M059J (cell line): ENCODE measurements around the gene FGF22. TPM values are rescaled to one million over a fixed set of nuclear protein-coding genes. Genes with fewer than 3 reads are reported as not detected.
"Not testable (repeated sequence)": the region's sequence is repeated elsewhere in the genome, so short reads cannot be mapped to it uniquely, and the experiment has no call there.

ENCODE experiments used
- DNase-seq: peaks from one replicate; pipeline ENCODE4 v3.0.0-alpha.2; 2012; ENCODE audit warnings: low read depth
- total RNA-seq: library from RNA; depleted of rRNA; stranded (reverse); fragments of >200 nt; shearing (Covaris generic); gene quantifications from 2 replicates; pipeline ENCODE4 v1.2.3, GENCODE V29; 2014

Gene FGF22
- total RNA-seq, 1 experiment from 2014 or later: not detected

DNA sequence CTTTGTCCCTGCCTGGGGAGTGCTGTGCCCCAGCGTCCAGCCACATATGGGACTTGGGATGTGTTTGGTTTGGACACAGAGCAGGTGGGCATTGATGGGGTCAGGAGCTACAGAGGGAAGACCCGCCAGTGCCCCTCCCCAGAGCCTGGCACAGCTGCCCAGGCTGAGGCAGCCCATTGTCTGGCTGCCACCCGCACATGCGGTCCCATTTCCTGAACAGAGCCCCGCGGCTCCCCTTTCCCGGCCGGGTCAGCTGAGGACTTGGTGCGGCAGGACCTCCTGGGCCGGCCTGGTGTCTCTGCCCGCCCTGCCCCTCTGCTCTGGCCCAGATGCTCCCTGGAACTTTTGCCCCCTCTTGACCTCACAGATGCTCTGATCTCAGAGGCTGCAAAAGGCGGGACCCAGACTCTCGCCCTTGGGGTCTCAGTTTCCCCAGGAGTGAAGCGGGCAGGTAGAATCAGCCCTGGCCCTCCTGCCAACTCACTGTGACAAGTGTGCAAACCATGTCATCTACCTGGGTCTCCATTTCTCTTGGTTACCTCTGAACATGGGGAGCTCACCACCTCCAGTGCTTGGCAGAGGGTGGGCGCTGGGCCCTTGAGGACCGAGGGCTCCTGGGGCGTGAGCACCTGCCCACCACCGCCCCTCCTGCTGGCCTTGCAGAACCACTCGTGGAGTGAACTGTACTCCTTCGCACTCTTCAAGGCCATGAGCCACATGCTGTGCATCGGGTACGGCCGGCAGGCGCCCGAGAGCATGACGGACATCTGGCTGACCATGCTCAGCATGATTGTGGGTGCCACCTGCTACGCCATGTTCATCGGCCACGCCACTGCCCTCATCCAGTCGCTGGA lies 32.2 kb upstream of the FGF22 start:
- no peak for DNase-seq

DNA sequence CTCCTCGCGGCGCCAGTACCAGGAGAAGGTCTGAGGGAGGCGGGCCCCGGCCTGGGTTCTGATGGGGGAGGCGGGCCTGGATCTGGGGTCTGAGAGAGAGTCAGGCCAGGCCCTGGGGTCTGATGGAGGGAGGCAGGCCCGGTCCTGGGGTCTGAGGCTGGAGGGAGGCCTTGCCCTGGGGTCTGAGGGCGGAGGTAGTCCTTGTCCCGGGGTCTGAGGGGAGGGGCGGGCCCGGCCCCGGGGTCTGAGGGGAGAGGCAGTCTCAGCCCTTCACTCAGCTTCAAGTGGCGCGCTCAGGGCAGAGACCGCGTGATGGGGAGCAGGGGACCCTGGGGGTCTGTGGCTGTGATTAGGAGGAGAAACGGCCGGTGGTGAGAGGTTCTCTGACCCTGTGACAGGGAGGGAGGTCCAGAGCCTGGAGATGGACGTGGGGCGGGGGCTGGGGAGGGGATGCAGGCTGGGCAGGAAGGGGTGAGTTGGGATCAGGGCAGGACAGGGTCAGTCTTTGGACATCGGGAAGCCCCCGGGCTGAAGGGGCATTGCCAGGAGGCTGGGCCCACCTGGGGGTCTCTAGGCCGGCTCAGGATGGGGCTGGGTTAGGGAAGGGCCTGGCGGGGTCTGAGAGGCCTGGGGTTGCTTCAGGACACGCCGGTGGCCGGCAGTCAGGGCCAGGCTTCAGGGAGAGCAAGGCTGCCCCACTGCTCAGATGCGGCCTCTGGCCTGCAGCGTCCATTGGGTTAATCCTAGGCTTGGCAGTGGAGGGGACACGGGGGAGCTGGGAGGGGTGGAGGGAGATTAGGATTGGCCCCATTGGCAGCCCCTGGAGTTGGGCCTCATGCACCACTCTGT lies 31.3 kb upstream of the FGF22 start:
- DNase-seq: no peak

DNA sequence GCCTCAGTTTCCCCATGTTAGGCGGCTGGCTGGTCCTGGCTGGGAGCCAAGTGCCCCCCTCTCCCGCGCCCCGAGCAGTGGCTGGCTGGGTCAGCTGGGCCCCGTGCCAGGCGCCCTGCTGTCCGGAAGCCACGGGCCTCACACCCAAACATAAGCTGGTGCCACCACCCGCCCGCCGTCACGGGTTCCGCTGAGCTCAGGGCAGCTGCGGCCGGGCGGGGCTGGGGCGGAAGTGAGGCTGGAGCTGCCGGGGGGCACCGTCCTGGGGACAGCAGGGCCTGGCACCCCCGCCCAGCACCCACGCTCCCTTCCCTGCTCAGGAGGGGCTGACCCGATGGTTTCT lies 30.7 kb upstream of the FGF22 start:
- peak; percentile 55 for DNase-seq

DNA sequence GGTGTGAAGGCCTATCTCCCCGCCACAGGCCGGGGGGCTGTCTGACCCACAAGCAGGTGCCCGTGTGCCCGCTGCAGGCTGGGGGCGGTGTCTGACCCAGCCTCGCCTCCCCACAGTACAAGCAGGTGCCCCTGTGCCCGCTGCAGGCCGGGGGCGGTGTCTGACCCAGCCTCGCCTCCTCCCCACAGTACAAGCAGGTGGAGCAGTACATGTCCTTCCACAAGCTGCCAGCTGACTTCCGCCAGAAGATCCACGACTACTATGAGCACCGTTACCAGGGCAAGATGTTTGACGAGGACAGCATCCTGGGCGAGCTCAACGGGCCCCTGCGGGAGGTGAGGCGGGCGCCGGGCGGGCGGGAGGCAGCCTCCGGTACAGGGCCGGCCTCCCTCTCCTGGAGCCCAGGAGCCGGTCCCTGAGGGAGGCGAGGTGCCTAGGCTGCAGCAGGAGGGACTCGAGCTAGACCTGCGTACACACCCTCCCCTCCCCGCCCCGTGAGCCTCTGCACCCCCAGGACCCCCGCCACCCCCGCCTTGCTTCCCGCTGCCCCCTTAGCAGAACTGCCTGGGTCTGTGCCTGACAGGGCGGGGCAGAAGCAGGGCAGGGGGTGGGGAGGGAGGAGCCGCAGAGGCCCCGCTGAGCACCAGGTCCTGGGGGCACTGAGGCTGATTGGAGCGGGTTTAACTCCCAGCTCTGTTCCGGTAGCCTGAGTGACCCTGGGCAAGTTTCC lies 29.4 kb upstream of the FGF22 start:
- DNase-seq: peak; percentile 31

DNA sequence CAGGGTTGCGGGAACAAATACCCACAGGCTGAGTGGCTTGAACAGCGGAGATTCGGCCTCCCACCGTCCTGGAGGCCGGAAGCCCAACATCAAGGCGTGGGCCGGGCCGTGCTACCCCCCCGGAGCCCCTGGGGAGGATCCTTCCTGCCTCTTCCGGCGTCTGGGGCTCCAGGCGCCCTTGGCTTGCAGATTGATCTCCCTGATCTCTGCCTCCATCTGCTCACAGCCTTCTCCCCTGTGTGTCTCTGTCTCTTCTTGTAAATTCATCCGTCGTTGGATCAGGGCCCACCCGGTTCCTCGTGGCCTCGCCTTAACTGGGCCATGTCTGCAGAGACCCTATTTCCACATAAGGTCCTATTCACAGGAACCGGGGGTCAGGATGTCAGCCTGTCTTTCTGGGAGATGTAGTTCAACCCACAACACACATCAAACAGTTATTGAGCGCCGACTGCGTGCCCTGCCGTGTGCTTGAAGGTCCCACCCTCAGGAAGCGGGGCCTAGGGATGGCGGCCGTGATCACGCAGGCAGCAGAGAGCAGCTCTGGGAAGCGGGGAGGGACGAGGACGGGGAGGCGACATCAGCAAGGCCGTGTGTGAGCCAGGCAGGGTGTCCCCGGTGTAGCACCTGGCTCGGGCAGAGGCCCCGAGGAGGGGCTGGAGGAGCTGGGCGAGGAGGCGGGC lies 28.7 kb upstream of the FGF22 start:
- DNase-seq: peak; percentile 93

DNA sequence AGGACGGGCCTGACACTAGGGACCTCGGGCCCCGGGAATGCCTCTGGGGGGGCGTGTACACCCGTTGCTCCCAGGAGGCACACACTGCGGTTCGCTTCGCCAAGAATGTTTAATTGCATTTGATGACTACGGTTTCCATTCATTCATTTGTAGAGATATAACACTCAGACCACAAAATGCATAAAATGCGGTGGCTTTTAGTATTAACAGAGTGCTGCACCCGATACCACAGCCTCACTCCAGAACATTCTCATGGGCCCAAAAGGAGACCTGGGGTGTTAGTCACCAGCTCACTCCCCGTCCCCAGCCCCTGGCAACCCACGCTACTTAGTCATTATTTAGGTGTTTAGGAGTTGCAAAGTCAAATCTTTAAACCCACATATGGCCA lies 28.2 kb upstream of the FGF22 start:
- DNase-seq: peak; percentile 100

DNA sequence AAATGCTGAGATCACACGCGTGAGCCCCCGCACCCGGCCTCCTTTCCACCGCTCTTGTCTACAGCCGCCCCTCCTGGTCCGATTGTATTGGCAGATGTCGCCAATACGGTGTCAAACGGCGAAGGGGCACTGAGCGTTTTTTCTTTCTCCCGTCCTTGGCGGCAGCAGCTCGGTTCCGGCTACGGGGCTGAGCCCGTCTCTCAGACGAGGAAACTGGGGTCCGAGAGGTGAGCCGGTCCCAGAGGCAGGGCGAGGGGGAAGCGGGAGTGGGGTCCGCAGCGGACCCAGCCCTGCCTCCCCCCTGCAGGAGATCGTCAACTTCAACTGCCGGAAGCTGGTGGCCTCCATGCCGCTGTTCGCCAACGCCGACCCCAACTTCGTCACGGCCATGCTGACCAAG lies 26.7 kb upstream of the FGF22 start:
- DNase-seq: no peak

DNA sequence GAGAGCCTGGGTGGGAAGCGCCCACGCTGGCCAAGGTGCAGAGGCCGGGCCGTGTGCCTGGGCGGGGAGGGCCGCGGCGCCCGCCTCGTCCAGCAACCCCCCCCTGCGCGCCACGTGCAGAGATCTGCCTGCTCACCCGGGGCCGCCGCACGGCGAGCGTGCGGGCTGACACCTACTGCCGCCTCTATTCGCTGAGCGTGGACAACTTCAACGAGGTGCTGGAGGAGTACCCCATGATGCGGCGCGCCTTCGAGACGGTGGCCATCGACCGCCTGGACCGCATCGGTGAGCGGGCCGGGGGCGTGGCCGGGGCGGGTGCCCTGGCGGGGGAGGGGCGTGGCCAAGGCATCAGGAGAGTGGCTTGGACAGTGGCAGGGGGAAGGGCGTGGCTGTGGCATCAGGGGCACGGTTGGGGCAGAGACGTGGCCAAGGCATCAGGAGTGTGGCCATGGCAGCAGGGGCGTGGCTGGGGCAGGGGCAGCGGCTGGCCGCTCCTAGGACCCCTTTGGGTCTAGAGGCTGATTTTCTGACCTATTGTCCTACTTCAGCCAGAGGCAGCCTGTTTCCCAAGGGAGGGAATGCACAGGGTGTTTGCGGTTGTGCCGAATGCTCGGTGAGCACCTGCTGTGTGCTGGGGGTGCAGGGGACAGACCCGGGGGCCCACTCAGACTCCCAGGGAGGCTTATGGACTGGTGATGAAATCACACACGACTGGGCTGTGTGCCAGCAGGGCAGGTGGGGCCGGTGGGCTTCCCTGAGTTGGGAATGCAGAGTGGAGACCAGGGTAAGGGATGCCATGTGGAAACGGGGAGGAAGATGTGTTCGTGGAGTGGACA lies 25.7 kb upstream of the FGF22 start:
- no peak for DNase-seq

DNA sequence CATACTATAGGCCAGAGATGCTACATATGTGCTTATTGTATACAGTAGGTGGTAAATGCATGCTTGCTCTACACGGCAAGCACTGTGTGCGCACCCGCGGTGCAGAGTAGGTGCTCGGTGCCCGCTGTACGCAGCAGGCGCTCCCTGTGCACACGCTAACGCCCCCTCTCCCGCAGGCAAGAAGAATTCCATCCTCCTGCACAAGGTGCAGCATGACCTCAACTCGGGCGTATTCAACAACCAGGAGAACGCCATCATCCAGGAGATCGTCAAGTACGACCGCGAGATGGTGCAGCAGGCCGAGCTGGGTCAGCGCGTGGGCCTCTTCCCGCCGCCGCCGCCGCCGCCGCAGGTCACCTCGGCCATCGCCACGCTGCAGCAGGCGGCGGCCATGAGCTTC lies 24.1 kb upstream of the FGF22 start:
- no peak for DNase-seq

DNA sequence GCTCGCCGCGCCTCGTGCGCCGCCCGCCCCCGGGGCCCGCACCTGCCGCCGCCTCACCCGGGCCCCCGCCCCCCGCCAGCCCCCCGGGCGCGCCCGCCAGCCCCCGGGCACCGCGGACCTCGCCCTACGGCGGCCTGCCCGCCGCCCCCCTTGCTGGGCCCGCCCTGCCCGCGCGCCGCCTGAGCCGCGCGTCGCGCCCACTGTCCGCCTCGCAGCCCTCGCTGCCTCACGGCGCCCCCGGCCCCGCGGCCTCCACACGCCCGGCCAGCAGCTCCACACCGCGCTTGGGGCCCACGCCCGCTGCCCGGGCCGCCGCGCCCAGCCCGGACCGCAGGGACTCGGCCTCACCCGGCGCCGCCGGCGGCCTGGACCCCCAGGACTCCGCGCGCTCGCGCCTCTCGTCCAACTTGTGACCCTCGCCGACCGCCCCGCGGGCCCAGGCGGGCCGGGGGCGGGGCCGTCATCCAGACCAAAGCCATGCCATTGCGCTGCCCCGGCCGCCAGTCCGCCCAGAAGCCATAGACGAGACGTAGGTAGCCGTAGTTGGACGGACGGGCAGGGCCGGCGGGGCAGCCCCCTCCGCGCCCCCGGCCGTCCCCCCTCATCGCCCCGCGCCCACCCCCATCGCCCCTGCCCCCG lies 23.5 kb upstream of the FGF22 start:
- DNase-seq: no peak

DNA sequence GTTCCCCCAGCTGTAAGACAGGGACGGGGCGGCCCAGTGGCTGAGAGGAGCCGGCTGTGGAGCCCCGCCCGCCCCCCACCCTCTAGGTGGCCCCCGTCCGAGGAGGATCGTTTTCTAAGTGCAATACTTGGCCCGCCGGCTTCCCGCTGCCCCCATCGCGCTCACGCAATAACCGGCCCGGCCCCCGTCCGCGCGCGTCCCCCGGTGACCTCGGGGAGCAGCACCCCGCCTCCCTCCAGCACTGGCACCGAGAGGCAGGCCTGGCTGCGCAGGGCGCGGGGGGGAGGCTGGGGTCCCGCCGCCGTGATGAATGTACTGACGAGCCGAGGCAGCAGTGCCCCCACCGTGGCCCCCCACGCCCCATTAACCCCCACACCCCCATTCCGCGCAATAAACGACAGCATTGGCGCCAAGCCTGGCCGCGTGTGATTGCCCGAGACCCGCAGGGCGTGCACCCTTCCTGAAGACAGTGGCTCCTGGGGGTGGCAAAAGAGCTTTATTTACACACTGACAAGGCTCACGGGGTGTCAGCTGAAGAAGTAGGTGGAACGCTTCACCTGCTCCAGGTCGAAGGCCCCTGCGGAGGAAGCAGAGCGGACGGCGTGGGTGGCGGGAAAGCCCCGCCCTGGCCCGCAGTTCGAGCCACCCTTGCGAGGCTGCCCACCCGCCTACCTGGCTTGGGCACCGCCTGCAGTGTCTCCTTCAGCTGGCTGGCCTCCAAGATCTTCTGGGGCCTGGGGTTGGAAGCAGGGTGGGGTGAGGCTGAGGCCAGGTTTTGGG lies 22.7 kb upstream of the FGF22 start:
- DNase-seq: no peak

DNA sequence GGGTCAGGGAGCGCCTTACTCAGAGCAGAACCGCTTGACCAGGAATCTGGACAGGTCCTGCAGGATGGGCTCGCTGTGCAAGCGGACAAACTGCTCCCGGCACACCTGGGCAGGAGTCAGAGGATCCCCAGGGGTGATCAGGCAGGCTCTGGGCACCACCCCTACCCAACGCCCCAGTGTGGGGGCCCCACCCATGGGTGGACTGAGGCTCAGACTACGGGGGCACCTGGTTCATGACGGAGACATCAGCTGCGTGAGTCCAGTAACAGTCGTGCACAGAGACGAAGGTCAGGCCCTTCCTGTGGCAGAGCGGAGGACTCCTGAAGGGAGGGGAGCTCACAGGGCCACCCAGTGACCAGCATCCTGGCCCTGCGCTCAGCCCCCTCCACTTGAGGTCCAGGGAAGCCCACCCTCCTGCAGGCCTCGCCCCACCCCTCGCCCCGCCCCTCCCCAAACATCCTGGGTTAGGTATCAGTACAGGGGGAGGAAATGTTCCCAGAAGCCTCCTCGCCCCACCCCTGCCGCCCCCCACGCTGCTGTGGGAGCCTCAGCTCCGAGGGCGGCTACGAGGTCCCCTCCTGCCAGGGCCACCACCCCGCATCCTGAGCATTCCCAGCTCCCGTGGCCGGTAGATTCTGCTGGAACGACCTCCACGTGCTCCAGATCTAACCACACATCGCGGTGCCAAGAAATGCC lies 22.0 kb upstream of the FGF22 start:
- no peak for DNase-seq

DNA sequence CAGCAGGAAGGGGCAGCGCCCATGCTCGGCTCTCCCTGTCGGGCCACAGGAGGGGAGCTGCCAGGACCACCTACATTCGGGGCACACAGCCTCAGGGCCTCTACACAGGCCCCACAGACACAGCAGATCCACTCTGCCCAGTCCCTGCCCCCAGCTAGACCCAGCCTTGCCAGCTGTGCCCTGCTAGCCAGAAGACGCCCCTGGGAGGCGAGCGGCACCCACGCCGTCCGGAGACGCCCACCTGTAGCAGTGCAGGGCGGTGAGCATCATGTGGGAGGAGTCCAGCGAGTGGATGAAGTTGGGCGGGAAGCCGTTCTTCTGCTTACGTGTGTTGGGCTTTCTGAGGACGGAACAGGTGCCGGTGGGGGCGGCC lies 21.4 kb upstream of the FGF22 start:
- no peak for DNase-seq

DNA sequence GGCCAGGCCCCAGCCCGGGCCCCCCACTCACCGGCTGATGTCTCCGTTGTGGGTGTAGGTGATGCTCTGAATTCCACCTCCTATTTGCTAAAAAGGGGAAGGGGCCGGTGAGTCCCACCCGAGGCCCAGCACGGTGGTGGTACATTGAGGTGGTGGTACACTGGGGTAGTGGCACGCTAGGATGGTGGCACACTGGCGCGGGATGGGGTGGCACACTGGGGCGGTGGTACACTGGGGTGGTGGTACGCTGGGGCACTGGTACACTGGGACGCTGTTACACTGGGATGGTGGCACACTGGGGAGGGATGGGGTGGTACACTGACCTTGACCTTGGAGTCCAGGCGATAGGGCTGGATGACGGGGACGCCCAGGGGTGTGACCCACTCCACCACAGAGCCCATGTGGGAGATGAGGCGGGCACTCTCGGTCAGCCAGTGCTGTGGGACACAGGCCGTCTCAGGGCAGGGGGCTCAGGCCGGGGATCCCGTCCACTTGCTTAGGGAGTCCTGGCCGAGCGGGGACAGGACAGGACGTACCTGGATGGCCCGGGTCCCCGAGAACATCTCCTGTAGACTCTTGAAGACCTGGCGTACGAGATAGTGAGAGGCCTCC lies 20.9 kb upstream of the FGF22 start:
- DNase-seq: no peak

DNA sequence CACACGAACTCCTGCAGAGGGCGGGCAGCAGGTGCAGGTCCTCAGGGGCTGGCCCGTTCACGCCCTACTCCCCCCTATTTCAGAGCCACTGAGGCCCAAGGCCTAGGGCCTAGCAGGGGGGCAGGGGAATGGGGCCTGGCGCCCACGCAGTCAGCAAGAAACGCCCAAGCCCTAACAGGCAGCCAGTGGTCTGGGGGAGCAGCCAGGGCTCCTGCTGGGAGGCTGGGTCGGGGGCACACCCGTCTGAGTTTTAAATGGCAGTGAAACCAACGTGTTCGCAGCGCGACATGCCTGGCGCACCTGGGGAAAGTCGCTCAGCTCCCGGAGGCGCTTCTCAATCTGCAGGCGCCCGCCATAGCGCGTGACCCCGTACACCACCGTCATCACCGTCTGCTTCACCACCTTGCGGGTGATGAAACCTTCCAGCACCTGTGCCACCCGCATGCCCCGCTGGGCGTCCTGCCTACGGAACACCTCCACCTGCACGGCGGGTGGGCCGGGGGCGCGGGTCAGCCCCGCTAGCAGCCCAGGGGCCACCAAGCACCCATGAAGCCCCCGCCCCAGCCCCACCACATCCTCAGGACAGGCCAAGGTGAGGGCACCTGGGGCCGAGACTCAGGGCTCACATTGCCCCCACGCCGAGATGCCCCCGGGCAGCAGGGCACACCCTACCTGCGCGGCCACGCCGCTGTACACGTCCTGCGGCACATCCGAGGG lies 20.2 kb upstream of the FGF22 start:
- no peak for DNase-seq

DNA sequence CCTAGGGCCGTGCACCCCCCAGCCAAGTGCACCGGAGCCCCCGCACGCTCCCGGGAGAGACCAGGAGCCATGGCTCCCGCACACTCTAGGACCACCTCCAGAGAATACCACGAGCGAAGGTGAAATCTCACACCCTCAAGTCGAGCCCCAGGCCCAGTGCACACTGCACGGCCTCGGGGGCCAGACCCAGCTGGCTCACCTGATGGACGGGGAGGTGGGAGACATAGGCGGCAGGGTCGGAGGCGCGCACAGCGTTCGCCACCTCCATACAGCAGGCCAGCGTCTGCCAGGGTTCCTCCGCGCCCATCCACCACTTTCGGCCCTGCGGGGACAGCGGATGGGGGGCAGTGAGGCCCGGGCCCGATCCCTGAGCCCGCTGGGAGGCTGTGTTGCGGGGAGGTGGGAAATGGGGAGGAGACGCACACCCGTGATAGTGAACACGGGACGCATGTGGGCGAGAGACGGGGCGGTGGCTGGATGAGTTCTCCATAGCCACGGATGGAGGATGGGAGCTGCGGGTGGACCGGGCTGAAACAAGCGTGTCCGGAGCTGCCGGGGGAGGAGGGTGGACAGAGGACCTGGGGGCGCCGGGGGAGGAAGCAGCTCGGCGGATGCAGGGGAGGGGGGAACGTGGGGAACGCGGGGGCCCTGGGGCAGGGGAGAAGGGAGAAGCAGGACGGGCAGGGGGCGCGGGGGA lies 19.4 kb upstream of the FGF22 start:
- DNase-seq: no peak

DNA sequence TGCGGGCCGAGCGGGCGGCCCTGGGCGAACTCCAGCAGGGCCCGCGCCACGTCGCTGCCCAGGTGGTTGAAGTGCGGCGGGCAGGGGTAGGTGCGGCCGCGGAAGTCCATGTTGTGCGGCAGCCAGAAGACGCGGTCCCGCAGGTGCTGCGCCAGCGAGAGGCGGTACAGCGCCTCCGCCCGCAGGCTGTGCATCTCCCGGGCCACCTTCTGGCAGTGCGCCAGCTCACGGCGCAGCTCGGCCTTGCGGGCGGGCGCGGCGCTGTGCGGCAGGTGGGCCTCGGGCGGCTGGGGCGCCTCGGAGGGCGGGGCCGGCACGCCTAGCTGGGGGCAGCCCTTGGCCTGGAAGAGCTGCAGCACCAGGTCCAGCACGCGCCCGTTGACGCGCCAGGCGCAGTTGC lies 18.5 kb upstream of the FGF22 start:
- not testable (repeated sequence) for DNase-seq
